CD8-positive, alpha-beta memory T cell (primary cell): ENCODE measurements around the gene GTF2H2. TPM values are rescaled to one million over a fixed set of nuclear protein-coding genes. Genes with fewer than 3 reads are reported as not detected.

Source experiments
- polyA plus RNA-seq: library from polyadenylated mRNA; unstranded; fragments of 300-500 nt; fragmentation: Illumina TruSeq; gene quantifications from one replicate; pipeline ENCODE4 v1.2.3, GENCODE V29; 2021
- total RNA-seq, 2 experiments: library from RNA; stranded (reverse); gene quantifications; one replicate each; pipeline ENCODE4 v1.2.3, GENCODE V29; 2021

Gene GTF2H2
- total and polyA plus RNA-seq, 3 experiments from 2014 or later, result 10.2 to 51.7 (median 47.9) TPM

Other genes with a start within 250 kb of the GTF2H2 start
- 10 to 100 TPM; 11.4 to 11.6 TPM for gene SERF1A, start 167.0 kb downstream of the GTF2H2 start, total RNA-seq
- gene SERF1A, start 167.0 kb downstream of the GTF2H2 start, polyA plus RNA-seq, result 4.5 TPM
- gene SMN1, start 142.6 kb downstream of the GTF2H2 start, total RNA-seq, result 10 to 100 TPM; 84.5 to 85.0 TPM
- gene SMN1, start 142.6 kb downstream of the GTF2H2 start, polyA plus RNA-seq, result 33.6 TPM
- gene NAIP, start 42.3 kb downstream of the GTF2H2 start, total RNA-seq, result 1 to 10 TPM; 2.5 to 3.4 TPM
- 1.8 TPM for gene NAIP, start 42.3 kb downstream of the GTF2H2 start, polyA plus RNA-seq